ENCODE measurements around the gene CSTB.

- TF ChIP-seq, protein P1, sequence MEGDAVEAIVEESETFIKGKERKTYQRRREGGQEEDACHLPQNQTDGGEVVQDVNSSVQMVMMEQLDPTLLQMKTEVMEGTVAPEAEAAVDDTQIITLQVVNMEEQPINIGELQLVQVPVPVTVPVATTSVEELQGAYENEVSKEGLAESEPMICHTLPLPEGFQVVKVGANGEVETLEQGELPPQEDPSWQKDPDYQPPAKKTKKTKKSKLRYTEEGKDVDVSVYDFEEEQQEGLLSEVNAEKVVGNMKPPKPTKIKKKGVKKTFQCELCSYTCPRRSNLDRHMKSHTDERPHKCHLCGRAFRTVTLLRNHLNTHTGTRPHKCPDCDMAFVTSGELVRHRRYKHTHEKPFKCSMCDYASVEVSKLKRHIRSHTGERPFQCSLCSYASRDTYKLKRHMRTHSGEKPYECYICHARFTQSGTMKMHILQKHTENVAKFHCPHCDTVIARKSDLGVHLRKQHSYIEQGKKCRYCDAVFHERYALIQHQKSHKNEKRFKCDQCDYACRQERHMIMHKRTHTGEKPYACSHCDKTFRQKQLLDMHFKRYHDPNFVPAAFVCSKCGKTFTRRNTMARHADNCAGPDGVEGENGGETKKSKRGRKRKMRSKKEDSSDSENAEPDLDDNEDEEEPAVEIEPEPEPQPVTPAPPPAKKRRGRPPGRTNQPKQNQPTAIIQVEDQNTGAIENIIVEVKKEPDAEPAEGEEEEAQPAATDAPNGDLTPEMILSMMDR (conservative IDR thresholded peaks at IDR 0.05; ENCODE audit: low read depth, low read length): no peak
- no peak for TF ChIP-seq EZH2 (IDR thresholded peaks at IDR 0.05; ENCODE audit: borderline replicate concordance, low read depth, low read length, poor library complexity, severe bottlenecking)
Observed at GRCh38 chr21:43731476-43731875, 44.6 kb downstream of the CSTB start.
